Fibroblast of skin of left quadriceps (primary cell): ENCODE data around the gene ZNF883.

Experiments
- DNase-seq, 2 experiments: peaks; one replicate each; pipeline ENCODE4 v3.0.0-alpha.2; 2013; ENCODE audit warnings: low read depth in 2 of 2

Gene ZNF883

GRCh38 chr9:112917987-112918362, 94.0 kb downstream of the ZNF883 start:
- DNase-seq = no peak

DNA sequence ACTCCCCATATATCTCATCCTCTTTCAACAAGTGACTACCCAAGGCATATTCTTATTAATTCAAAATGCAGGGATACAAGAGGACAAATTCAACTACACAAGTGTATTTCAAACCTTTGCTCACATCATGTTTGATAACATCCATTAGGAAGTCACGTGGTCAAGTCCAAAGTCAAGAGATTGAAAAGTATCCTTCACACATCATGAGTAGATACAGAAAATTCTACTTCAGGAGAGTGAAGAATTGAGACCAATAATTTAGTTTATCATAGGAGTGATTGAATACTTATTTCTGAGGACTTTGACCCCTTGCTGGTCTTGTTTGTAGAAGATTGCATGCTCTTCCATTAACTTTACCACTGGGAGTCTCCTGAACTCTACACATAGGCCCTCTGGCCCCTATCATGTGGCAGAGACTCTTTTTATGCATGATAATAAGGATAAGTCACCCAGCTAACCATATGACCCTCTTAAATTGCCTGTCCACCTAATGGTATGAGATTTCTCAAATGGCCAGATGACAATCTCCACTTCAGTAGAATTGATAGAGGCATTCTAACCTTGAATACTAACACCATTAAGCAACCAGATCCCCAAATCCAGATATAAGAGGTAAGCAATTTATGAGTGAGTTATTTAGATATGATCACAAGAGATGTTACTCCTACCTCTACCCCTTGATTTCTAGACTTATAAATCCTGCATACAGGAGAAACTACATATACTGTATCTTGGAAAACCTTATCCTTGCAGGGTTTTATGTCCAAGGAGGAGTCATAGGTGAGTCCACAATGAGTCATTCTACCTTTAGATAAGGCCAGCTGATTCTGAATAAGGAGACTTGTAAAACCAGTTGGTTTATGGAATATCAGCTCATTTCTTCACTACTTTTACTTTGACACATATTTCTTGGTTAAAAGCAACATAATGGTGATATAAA, 94.7 kb downstream of the ZNF883 start:
- no peak for DNase-seq

DNA sequence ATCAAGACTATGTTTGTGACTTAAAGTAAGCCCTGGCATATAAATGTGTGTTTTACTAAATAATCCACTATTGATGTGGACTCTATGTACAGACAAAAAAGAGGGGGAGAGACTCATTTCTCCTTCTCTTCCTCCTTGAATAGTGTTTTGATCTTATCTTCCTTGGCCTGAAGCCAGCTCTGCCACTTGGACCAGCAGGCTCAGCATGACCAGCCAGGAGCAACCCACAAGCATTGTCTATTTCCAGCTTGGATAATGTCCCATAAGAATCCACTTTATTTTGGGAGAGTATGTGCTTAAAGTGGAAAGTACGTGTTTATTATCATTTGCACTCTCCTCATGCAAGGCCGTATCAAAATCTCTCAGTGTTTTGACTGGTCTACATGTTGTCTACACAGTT, 97.5 kb downstream of the ZNF883 start:
- DNase-seq = no peak

DNA sequence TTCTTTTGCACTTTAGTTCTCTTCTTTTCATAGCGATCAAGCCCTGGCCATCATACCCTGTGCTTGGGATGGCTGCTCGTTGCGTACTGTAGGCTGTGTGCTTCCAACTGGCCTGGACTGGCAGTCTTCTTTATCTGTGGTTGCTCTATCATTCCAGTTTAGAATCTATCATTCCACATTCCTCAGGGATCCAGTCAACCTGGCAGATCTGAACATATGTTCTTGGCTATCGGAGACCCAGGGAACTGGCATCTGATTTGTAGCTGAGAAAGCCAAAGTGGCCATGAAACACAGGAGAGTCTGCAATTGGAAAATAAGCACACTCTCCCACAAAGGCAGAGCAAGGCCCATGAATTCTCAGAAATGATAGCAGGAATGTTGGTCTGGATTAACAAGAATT, 98.7 kb downstream of the ZNF883 start:
- no peak for DNase-seq

DNA sequence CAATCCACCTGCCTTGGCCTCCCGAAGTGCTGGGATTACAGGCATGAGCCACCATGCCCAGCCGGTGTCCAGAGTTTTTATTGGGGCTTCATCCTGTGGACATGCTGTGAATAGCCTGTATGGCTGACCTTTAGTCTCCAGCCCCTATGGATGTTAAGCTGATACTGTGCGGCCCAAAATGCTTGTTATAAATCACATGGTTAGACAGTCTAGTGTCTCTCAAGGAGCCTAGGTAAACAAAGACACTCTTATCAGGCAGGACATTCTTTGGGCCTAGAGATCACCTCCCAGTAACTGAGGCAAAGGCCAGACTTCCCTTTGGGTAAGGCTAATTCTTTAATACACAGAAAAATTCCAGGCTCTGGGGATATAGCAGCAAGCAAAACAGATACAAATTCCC, 99.4 kb downstream of the ZNF883 start:
- no peak for DNase-seq

DNA sequence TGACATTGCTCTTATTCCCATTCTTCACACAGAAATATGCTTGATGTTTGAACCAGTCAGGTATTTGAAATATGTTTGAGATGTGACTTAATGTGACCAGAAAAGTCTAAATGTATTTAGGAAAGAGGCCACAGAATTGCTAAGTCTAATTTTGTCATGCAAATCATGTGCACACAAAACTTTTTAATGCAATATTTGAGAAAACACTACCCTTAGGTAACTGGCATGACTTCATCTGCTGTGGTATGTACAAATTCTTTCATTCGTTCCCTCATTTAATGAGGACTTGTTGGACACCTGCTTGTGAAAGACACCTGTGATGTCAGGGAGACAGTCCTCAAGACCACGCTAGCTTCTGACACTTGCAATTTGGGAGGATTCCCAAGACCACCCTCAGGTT, 100.3 kb downstream of the ZNF883 start:
- DNase-seq = no peak
